ENCODE data around the gene TBC1D16. TPM values are rescaled to one million over a fixed set of nuclear protein-coding genes. Genes with fewer than 3 reads are reported as not detected.

The TBC1D16 gene
- total RNA-seq, 1 donor from 2014 or later, result 24.7 TPM

DNA sequence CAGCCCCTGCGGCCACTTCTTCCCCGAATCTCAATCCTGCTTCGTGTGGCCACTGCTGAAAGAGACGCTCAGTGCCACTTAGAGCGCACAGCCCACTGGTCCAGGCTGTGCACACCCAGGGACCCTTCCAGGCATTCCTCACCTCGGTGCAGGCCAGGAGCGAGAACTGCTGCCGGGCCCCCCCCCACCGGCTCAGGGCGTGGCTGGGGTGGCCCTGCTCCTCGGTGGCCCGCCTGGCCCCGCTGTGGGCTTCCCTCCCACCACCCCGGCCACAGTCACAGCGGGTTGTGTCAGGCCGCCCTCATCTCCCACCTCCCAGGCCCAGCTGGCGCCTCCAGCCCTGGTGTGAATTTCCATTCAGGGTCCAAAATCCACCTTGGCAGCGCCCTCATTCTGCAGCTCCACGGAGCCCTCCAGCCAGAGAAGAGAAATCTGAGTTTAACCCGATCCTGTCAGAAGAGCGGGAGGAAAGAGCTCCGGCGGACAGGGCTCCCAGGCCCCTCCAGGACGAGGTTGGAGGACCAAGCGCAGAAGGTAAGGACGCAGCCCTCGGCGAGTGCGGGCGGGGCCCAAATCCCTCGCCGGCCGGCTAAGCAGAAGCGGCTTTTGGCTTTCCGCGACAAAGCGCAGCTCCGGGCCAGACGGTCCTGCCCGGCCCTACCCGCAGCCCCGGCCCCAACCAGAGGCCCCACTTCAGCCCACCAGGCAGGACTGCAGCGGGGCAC, 12.0 kb downstream of the TBC1D16 start:
- peaks cover 15% of the 10 kb centered on the region for H3K4me1 ChIP-seq
- no peaks in the 10 kb centered on the region for H3K36me3 ChIP-seq
- no peaks in the 10 kb centered on the region for H3K27me3 ChIP-seq (ENCODE audit: low read depth)
- TF ChIP-seq, protein P1, sequence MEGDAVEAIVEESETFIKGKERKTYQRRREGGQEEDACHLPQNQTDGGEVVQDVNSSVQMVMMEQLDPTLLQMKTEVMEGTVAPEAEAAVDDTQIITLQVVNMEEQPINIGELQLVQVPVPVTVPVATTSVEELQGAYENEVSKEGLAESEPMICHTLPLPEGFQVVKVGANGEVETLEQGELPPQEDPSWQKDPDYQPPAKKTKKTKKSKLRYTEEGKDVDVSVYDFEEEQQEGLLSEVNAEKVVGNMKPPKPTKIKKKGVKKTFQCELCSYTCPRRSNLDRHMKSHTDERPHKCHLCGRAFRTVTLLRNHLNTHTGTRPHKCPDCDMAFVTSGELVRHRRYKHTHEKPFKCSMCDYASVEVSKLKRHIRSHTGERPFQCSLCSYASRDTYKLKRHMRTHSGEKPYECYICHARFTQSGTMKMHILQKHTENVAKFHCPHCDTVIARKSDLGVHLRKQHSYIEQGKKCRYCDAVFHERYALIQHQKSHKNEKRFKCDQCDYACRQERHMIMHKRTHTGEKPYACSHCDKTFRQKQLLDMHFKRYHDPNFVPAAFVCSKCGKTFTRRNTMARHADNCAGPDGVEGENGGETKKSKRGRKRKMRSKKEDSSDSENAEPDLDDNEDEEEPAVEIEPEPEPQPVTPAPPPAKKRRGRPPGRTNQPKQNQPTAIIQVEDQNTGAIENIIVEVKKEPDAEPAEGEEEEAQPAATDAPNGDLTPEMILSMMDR (IDR thresholded peaks at IDR 0.05), result no peak
- peak overlapping the region; percentile 8 for H3K4me3 ChIP-seq
- ATAC-seq (peak; percentile 33 to 39), DNase-seq (no peak)
- intact Hi-C loops (cut with DNase I), result no loop called here
- H3K27ac ChIP-seq, result no peak overlapping the region
- no peaks in the 10 kb centered on the region for H3K9me3 ChIP-seq

DNA sequence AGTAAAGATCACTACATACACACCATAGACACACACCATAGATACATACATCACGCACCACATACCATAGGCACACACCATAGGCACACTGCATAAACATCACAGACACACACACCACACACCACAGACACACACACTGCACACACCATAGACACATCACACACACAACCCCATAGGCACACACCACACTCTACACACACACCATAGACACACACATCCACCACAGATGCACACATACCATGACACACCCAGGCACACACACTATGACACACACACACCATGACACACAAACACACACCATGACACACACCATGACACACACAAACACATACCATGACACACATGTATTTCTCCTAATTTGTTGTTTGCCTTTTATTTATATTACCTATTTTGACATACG, 14.1 kb downstream of the TBC1D16 start:
- no peaks in the 10 kb centered on the region for H3K9me3 ChIP-seq
- TF ChIP-seq, protein P1 (IDR thresholded peaks at IDR 0.05), result no peak
- intact Hi-C loops (cut with DNase I), result no loop called here

DNA sequence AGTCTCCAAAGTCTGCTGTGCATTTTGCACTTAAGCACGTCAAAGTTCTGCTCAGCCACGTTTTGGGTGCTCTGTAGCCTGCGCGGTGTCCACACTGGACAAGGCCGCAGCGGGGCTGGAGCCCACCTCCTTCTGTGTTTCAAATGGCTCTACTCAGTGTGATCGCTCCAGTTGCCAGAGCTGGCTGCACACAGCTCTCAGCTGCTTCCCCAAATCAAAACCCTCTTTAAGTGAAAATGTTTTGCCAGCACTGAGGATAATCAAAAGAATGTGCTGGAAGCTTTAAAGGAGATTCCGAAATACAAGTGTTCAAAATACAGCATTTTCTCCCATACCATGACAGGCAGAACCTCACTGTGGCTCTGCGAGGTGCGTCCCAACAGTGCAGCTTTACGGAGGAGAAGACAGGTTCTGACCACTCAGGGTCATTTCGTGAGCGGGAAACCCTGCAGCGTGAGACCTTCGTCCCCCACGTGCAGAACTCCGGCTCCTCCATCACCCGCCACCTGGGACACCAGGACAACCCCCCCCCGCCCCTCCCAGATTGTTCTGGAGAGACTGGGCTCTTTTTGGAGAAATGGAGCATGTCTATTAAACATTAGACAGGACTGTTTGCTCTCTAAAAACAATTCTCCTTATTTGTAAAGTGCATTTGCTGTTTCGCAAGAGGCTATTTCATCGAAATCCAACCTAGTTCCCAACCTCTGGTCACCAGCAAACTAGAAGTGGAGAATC, 16.6 kb downstream of the TBC1D16 start:
- no peaks in the 10 kb centered on the region for H3K27me3 ChIP-seq (ENCODE audit: low read depth)
- H3K4me1 ChIP-seq, result peaks cover 8% of the 10 kb centered on the region
- H3K9me3 ChIP-seq, result no peaks in the 10 kb centered on the region
- no peaks in the 10 kb centered on the region for H3K36me3 ChIP-seq
- peak in 1 of 2 donors; percentile 39 for ATAC-seq
- intact Hi-C loops (cut with DNase I), result no loop called here
- TF ChIP-seq, protein P1 (IDR thresholded peaks at IDR 0.05), result no peak
- DNase-seq, result no peak
- no peak overlapping the region for H3K27ac ChIP-seq
- H3K4me3 ChIP-seq, result no peak overlapping the region

More for the DNA sequence above, 14.1 kb downstream of the TBC1D16 start:
- Histone ChIP-seq H3K27ac (no peak overlapping the region), H3K36me3 (no peaks in the 10 kb centered on the region), H3K4me1 (peaks cover 8% of the 10 kb centered on the region), H3K4me3 (no peak overlapping the region), H3K27me3 (ENCODE audit: low read depth) (no peaks in the 10 kb centered on the region)
- DNase-seq (no peak), ATAC-seq (no peak)

DNA sequence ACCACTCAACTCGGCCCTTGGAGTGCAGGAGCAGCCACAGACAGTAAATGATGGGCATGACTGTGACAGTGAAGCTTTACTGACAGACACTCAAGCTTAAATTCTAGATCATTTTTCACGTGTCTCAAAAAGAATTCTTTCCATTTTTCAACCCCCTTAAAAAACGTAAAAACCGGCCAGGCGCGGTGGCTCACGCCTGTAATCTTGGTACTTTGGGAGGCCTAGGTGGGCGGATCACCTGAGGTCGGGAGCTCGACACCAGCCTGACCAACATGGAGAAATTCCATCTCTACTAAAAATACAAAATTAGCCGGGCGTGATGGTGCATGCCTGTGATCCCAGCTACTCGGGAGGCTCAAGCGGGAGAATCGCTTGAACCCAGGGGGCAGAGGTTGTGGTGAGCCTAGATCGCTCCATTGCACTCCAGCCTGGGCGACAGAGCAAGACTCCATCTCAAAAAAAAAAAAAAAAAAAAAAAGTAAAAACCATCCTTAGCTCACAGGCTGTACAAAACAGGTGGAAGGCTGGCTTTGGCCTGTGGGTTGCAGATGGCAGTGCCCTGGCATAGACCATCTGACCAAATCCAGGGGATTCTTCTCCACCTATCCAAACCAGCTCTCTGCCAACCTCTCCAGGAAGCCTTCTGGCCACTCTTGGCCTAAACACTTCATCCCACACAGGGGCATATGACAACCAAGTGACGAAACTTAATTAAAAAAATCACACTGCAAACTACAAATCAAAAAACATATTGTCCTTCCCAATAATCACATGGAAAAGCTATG, 18.3 kb downstream of the TBC1D16 start:
- DNase-seq (no peak), ATAC-seq (no peak)
- Histone ChIP-seq H3K4me3 (no peak overlapping the region), H3K27ac (no peak overlapping the region), H3K36me3 (peaks cover 10% of the 10 kb centered on the region), H3K4me1 (peaks cover 8% of the 10 kb centered on the region), H3K9me3 (no peaks in the 10 kb centered on the region), H3K27me3 (ENCODE audit: low read depth) (no peaks in the 10 kb centered on the region)
- intact Hi-C loops (cut with DNase I), result no loop called here
- TF ChIP-seq, protein P1 (IDR thresholded peaks at IDR 0.05), result no peak

All from lower lobe of right lung (tissue), 2 donors.